HG03575 (cell line): ENCODE measurements around the gene KCNH1.
"Not testable (repeated sequence)": the region's sequence is repeated elsewhere in the genome, so short reads cannot be mapped to it uniquely, and the experiment has no call there.

Experiments used
- ATAC-seq: cut with Tn5 transposase; IDR thresholded peaks from one replicate; pipeline ENCODE4 v1.9.1; 2021; ENCODE audit not compliant: unreplicated experiment, insufficient number of reproducible peaks, low FRiP score; ENCODE audit errors: extremely low read depth

The KCNH1 gene

GRCh38 chr1:210687582-210688279, 446.2 kb downstream of the KCNH1 start:
- ATAC-seq = no peak

GRCh38 chr1:210686841-210687240, 447.1 kb downstream of the KCNH1 start:
- no peak for ATAC-seq

GRCh38 chr1:210685295-210685650, 448.7 kb downstream of the KCNH1 start:
- no peak for ATAC-seq

DNA sequence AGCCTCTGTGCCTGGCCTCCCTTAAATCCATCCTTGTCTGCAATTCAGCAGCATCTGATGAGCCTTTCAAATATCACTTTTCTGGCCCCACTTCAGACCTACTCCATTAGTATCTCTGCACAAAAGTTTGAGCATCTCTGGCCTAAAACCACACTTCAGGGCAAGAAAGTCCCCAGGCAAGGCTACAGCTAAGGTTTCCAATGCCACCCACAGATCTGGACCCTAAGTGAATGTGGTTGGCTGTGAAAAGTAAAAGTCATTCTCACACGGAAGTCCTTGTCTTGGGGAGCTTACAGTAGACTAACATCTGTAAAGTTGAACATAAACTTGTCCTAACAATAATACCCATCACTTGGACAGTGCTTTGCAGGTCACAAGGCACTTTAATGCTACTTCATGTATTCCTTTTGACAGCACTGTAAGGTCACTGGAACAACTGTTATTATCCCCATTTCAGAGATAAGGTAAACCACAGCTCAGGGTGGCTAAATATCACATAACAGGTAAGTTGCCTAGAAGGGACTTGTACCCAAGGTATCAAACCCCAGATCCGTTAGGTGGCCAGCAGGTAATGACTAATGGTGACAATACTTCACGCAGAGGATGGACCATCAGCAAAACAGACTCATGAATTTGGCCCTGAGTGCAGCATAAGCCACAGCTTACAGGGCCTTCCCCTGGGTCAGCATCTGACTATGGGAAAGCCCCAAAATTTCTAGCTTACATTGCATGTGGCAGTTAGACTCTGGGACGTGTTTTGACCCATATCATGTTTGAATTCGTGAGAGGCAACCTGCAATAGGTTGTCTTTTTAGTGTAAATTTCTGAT, 449.3 kb downstream of the KCNH1 start:
- peak; percentile 91 for ATAC-seq

GRCh38 chr1:210683403-210684047, 450.4 kb downstream of the KCNH1 start:
- ATAC-seq = no peak

- no peak for ATAC-seq
These were observed 452.8 kb downstream of the KCNH1 start for GRCh38 chr1:210681158-210681557.

DNA sequence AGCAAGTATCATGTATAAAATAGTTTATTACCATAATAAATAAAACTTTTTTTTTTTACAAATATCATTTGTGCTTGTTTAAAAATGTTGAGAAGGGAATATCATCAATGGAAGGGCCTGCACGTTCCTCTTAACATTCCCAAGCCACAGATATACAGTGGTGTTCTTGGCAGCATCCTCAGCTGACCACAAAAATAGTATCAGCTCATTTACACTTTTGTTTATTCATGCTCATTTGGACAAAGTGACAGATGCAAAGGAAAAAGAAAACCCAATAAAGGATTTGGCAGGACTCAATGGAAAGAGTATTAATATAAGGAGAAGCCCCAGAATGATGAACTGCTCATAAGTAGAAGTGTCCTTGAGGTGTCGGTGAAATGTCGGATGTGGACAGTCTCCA, 455.6 kb downstream of the KCNH1 start:
- no peak for ATAC-seq

GRCh38 chr1:210677533-210677932, 456.4 kb downstream of the KCNH1 start:
- ATAC-seq = peak; percentile 82

DNA sequence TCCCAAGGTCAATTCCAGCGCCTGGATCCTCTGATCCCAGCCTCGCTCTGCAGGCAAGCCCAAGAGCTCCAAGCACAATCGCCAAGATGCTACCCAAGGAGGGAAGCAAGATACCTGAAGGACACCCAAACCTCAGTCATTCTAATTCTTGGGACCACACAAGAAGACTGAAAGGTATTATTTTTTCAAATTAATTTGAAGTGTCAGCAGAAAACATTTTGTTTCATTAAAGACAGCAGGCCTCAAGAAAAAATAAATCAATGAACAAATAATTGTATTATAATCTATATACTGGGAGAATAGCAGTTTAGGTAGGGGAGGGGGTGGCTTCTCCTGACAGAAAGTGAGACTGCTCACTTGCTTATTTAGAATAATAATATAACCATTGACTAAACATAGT, 457.4 kb downstream of the KCNH1 start:
- no peak for ATAC-seq

DNA sequence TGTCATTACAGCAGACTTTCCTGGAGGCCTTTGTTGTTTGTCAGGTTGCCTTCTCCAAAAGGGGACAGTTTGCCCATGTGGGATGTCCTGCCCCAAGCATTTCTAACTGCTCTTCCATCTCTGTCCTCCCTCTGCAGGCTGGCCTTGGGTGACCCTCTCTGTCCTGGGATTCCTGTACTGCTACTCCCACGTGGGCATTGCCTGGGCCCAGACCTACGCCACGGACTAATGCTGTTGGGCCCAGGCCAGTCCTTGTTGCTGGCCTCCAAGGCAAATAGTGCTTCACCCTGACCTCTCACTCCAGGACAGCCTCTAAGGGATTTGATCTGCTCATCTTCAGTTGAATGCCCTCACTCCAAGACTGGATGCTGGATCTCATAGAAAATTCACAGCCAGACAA, 459.8 kb downstream of the KCNH1 start:
- no peak for ATAC-seq

DNA sequence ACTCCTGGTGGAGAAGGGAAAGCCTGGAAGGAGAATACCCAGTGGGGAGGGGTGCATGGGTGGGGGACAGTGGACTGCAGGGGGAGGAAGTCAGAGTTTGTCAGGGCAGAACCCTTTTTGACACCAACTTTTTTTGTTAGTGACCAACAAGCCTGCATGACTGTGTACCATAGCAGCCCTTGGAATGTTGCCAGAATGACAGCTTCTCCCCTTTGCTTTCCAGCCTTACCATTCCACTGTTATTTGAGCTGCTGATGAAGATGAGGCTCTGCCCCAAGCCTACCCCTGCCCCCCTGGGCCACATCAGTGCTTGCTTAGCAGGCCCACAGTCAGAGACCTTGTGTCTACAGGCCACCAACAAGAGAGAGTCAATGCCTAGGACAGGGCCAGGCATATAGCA, 464.0 kb downstream of the KCNH1 start:
- ATAC-seq = no peak

DNA sequence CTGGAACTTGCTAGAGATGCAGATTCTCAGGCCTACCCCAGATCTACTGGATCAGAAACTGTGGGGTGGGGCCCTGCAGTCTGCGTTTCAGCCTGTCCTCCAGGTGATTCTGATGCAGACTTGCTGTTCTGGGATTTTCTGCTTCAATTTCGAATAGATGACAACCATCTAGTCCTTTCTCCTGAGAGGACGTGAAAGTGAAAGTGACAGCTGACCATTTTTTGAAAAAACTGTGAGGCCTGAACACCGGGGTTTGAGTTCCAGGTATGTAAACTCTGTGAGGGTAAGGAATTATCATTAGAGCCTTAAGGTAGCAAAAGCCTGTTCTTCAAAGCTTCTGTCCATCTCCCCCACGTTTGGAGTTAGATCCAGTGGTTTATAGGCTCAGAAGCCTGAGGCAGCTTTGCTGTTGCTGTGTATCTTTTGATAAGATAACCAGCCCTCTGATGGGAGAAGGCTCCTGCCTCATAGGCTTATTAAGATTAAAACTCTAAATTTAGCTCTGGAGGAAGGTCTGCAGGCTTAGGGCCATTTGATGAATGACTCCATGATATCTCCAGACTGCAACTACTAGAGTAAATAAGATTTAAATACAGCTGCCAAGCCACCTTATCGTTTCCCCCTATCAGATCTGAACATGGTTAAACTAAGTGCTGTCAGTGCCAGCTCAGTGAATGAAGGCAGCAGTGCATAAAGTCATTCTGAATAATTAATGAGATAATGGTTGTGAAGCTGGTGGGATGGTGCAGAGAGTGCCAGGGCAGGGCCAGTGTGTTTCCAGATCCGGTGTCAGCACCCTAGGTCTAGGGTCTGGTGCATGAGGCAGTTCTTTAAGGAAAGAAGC, 470.0 kb downstream of the KCNH1 start:
- no peak for ATAC-seq

DNA sequence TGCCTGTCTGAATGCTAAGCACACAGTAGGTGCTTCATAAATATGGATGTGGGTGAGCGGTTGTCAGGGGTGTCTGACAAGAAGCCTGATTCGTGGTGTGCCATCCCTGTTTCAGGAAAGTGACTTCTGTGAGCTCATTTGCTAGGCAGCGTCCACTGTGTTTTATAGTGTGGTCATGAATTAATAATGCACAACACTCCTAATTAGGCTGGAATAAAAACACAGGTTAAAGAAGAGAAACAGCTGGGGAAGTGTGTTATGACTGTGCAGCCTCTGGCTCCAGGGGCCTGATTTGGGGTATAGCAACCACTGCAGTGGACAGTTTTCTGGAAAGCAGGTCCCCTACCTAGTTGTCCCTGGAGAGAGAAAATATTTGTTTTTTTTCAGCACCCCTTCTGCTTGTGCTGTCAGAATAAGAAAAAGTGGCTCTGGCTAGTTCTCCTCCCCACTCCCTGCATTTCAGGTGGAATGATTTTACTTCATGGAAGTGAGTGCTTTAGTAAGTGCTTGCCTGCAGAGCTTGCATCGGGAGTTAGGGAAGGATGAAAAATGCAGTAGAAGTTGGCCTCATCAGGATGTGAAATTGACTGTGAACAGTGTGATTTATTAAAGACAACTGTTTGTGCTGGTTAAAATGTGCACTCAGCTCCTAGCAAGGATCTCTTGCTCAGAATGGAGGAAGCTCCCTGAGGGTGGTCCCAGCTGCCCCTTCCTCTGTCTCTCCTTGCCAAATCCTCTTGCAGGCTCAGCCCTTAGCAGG, 471.5 kb downstream of the KCNH1 start:
- ATAC-seq = no peak

DNA sequence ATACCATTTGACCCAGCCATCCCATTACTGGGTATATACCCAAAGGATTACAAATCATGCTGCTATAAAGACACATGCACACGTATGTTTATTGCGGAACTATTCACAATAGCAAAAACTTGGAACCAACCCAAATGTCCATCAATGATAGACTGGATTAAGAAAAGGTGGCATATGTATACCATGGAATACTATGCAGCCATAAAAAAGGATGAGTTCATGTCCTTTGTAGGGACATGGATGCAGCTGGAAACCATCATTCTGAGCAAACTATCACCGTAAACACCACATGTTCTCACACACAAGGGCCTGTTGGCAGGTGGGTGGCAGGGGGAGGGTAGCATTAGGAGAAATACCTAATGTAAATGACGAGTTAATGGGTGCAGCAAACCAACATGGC, 472.4 kb downstream of the KCNH1 start:
- ATAC-seq = not testable (repeated sequence)

- ATAC-seq = no peak
These were observed 476.1 kb downstream of the KCNH1 start for GRCh38 chr1:210657806-210658205.

DNA sequence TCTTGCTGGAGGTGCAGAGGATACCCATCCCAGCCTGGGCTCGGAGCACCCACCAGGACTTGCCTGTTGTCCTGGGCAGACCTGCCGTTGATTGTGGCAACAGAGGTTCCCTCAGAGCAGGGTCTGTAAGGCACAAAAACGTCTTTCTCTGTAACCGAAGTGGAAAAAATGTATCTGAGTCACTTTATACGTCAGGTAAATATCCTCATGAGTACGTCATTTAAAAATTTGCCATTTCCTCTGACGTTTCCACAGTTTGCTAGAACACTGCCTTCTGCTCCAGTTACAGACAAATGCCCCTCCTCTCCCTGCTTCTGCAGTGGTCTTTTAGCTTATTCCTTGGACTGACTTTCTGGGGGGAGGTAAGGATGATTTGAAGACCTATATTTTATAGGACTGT, 478.4 kb downstream of the KCNH1 start:
- no peak for ATAC-seq

DNA sequence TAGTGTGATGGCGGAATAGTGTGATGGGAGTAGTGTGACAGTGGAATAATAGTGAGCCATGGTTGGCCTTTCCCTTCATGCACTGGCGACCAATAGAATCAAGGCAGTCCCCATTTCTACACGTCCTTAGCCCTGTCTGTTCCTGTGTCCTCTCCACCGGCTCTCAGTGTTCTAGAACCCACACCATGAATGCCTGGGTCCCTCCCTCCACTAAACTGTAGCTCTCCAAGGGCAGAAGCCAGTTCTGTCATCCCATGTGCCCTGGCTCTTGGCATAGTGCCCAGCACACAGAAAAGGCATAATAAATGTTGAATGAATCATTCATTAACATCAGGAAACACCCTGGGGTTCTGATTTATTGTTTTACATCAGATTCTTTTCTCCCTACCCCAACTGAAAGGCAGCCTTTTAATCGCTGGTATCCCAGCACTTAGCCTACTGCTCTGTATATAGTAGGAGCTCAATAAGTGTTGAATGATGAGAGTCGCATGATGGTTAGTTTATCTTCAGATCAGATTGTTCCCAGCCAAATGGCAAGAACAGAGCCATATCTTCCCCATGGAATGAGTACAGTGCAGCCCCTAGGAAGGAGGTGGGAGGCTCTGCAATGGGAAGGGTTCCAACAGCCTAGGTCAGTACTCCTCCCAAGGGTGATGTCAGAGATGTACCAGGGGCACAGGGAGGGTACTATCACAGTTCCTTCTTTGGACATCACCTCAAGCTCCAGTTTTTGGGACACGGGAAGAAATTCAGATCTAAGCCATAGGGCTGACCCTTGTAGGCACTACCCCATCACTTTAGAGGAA, 479.6 kb downstream of the KCNH1 start:
- no peak for ATAC-seq

DNA sequence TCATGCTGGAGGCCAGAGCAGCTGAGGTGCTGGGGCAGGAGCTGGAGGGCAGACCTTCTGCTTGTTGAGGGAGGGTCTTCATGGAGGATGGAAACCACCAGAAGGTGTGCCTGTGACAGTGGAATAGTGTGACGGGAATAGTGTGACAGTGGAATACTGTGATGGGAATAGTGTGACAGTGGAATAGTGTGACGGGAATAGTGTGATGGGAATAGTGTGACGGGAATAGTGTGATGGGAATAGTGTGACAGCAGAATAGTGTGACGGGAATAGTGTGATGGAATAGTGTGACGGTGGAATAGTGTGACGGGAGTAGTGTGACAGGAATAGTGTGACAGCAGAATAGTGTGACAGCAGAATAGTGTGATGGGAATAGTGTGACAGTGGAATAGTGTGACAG, 480.2 kb downstream of the KCNH1 start:
- ATAC-seq = no peak
